GM12801 (cell line): ENCODE measurements around the gene TBC1D23.

Source experiments
- TF ChIP-seq, protein P1 (sequence below): IDR thresholded peaks from one replicate; pipeline ENCODE4 v1.5.1; 2011; ENCODE audit warnings: control low read depth; ENCODE audit not compliant: insufficient read length; ENCODE audit errors: extremely low read depth

Gene TBC1D23

DNA sequence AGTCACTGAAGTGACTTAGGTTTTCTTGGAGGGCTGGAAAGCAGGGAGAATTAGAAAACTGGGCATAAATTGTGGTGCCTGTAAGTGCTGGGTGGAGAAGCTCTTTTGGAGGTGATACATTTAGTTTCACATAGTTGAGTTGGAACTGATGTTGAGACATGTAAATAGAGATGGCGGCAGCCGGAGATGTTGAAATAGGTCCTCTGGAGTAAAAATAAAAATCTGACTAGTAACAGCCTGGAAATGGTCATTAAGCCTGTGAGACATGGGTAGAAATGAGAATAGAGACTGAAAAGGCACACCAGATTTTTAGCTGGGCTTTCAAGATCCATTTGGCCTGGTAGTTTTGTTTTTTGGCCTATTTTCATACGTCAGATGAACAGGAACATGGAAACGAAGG lies 70.9 kb downstream of the TBC1D23 start:
- TF ChIP-seq, protein P1, sequence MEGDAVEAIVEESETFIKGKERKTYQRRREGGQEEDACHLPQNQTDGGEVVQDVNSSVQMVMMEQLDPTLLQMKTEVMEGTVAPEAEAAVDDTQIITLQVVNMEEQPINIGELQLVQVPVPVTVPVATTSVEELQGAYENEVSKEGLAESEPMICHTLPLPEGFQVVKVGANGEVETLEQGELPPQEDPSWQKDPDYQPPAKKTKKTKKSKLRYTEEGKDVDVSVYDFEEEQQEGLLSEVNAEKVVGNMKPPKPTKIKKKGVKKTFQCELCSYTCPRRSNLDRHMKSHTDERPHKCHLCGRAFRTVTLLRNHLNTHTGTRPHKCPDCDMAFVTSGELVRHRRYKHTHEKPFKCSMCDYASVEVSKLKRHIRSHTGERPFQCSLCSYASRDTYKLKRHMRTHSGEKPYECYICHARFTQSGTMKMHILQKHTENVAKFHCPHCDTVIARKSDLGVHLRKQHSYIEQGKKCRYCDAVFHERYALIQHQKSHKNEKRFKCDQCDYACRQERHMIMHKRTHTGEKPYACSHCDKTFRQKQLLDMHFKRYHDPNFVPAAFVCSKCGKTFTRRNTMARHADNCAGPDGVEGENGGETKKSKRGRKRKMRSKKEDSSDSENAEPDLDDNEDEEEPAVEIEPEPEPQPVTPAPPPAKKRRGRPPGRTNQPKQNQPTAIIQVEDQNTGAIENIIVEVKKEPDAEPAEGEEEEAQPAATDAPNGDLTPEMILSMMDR, result no peak

DNA sequence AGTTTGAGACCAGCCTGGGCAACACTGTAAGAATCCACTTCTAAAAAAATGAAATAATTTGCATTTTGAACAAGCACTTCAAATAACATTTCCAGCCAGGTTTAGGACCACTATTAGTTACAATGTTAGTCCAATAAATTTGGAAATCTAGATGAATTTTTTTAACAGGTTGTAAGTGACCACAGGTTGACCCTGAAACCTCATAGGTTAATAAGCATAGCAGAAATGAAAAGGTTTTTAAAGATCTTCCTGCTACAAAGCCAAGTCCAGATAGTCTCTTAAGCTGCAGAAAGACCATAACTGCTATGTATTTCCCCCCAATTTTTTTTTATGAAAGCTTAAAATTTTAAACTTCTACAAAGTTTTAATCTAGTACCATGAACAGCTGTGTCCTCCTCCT lies 72.3 kb downstream of the TBC1D23 start:
- TF ChIP-seq, protein P1, result no peak

DNA sequence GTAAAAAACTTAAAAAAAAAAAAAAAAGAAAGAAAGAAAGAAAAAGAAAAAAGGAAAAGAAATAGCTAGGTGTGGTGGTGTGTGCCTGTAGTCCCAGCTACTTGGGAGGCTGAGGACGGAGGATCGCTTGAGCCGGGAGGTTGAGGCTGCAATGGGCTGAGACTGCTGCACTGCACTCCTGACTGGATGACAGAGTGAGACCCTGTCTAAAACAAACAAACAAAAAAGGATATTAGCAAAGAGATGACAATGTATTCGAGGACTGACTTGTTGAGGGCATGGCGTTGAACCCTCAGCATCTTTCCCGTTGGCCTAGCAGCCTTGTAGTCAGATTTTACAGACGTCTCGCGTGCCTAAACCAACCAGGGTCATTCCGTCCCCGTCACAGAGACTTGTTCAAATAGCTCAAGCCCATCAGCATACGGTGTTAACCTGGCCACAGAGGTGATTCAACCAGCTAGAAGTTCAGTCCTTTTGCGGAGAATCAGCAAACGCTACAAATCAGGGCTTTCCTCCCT lies 73.2 kb downstream of the TBC1D23 start:
- TF ChIP-seq, protein P1, result no peak

DNA sequence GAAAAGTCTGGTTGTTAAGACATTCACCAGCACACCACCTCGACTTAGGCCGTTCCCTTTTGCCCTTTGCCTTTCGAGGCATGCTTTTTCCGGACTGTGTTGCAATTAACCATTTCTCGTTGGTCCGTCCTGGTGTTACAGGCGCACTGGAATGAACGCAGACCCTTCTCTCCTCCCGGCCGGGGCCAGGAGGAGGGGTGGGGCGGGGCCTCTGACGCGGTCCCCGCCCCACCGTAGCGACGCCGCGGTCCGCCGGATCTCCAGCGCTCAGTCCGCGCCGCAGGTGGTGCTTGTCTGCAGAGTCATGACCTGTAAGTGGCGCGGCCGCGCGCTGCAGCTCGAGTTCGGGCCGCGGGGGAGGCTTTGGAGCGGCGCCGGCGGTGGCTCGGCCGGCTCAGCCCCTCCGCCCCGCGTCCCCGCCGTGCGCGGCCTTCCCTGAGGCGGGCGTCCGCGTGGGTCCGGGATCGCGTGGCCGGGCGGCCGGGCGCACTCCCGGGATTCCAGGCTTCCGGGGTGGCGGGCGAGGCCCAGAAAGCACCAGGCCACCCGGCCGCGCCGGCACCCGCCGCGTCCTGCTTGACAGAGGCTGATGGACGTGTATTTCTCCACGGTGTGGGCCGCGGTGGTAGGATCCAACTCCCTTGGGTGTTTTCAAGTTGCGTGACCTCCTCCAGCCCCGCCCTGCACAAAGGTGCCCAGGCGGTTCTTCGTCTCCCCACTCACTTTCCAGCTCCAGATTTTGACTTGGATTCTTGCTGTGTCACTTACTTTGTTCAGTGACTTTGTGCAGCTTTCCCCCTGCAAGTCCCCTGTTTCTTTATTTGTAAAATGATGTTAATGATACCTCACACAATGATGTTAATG lies 73.9 kb downstream of the TBC1D23 start, which contains the start of gene NIT2:
Gene NIT2, plus strand, starts transcription at position 270 of the 864 bp plus-strand sequence. Its CDS starts 35 bp downstream, at position 305.
- TF ChIP-seq, protein P1, result no peak

DNA sequence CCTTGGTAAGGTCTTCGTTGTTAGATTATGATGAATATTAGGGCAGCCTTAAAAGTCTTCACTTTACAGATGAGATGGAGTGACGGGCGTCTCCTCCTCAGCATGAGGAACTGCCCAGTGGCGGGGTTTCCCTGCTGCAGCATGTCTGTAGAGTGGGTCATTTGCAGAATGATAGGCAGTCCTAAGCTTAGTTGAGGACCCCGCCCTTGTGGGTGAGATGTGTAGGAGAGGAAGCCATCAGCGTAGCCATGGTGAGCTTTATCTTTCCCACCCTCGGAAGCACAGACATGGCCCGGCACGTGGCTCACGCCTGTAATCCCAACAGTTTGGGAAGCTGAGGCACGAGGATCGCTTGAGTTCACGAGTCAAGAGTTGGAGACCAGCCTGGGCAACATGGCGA lies 74.6 kb downstream of the TBC1D23 start:
- TF ChIP-seq, protein P1, result no peak

DNA sequence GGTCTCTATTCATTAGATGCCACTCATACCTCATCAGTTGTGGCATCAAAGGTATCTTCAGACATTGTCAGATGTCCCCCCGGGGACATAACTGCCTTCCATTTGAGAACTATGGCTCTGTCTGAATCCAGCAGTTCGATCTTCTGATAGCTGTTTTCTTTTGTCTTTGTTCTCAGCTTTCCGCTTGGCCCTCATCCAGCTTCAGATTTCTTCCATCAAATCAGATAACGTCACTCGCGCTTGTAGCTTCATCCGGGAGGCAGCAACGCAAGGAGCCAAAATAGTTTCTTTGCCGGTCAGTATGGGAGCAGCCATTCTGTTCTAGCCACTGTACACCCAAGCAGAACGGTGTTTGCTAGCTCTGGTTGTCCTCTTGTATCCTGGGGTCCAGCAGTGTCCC lies 78.1 kb downstream of the TBC1D23 start:
- TF ChIP-seq, protein P1, result no peak

DNA sequence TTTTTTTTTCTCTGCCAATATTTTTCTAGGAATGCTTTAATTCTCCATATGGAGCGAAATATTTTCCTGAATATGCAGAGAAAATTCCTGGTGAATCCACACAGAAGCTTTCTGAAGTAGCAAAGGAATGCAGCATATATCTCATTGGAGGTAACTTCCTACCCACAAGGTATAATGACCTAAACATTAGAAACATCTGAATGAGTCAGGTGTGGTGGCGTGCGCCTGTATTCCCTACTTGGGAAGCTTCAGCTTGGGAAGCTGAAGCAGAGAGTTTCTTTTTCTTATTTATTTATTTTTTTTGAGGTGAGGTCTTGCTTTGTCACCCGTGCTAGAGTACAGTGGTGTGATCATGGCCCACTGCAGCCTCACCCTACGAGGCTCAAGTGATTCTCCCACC lies 79.0 kb downstream of the TBC1D23 start:
- TF ChIP-seq, protein P1, result no peak
